C4-2B (cell line): ENCODE data around the gene COL13A1.

Source experiments
- ZFX ChIP-seq: fragments of 450-650 bp; IDR thresholded peaks from 2 replicates; pipeline ENCODE4 v1.6.1; 2017
- TF ChIP-seq, protein P1 (sequence below): fragments of 450-650 bp; conservative IDR thresholded peaks from 2 replicates; pipeline ENCODE4 v1.5.1; 2017; ENCODE audit warnings: mild to moderate bottlenecking

DNA sequence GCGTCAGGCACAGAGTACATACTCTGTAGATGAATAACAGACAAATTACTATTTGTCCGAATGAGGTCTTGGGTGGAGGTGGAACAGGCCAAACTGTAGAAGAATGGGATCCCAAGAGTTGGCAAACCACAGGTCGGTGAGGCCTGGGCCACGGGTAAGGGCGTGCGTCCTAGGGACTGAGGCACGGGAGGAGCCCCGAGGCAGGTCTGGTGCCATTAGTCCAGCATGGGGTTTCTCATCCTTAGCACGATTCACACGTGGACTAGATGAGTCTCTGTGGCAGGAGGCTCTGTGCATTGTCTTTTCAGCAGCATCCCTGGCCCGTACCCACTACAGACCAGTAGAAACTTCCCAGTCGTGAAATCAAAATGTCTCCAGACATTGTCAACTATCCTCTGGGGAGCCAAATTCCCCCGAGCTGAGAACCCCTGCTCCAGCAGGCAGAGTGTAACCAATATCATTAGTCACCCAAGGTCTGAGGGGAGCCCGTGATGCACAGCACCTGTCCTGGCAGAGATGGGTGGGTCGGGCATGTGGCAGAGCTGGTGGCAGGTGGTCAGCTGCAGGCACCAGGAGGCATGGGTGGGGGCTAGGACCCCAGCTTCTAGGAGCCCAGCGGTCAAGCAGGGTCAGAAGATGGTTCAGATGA lies 61.3 kb downstream of the COL13A1 start:
- TF ChIP-seq, protein P1, sequence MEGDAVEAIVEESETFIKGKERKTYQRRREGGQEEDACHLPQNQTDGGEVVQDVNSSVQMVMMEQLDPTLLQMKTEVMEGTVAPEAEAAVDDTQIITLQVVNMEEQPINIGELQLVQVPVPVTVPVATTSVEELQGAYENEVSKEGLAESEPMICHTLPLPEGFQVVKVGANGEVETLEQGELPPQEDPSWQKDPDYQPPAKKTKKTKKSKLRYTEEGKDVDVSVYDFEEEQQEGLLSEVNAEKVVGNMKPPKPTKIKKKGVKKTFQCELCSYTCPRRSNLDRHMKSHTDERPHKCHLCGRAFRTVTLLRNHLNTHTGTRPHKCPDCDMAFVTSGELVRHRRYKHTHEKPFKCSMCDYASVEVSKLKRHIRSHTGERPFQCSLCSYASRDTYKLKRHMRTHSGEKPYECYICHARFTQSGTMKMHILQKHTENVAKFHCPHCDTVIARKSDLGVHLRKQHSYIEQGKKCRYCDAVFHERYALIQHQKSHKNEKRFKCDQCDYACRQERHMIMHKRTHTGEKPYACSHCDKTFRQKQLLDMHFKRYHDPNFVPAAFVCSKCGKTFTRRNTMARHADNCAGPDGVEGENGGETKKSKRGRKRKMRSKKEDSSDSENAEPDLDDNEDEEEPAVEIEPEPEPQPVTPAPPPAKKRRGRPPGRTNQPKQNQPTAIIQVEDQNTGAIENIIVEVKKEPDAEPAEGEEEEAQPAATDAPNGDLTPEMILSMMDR = no peak
- no peak for TF ChIP-seq ZFX
